ENCODE results near the gene SYT17. TPM values are rescaled to one million over a fixed set of nuclear protein-coding genes. Genes with fewer than 3 reads are reported as not detected.

The SYT17 gene
- total RNA-seq, 6 donors from 2014 or later, result 11.6 to 49.2 (median 14.8) TPM

- Histone ChIP-seq H3K4me1 (peaks cover 22 to 38% (median 31%) of the 10 kb centered on the region in 4 donors), H3K4me3 (no peak overlapping the region), H3K27me3 (peaks cover 0 to 3% (median 1%) of the 10 kb centered on the region in 4 donors), H3K9me3 (no peaks in the 10 kb centered on the region), H3K36me3 (no peaks in the 10 kb centered on the region), H3K27ac (no peak overlapping the region)
- ATAC-seq (ENCODE audit: low FRiP score in 2 of 2), result no peak
- WGBS, 2 donors, result 67 to 69% methylated on average over 4 of the region's 4 CpGs
- no peak for DNase-seq
- TF ChIP-seq POLR2A (IDR thresholded peaks at IDR 0.05) (no peak), POLR2AphosphoS5 (IDR thresholded peaks at IDR 0.05) (no peak), CTCF (IDR thresholded peaks at IDR 0.05) (no peak), EP300 (IDR thresholded peaks at IDR 0.05) (no peak)
Measured at GRCh38 chr16:19164285-19164684, 3.8 kb upstream of the SYT17 start.

GRCh38 chr16:19165101-19165500 is 2.9 kb upstream of the SYT17 start:
- Histone ChIP-seq H3K27me3 (peaks cover 0 to 3% (median 1%) of the 10 kb centered on the region in 4 donors), H3K9me3 (no peaks in the 10 kb centered on the region), H3K4me3 (no peak overlapping the region), H3K27ac (peak overlapping the region in 2 of 4 donors; percentile 8 to 20), H3K36me3 (no peaks in the 10 kb centered on the region), H3K4me1 (peaks cover 22 to 43% (median 32%) of the 10 kb centered on the region in 4 donors)
- DNase-seq (no peak), ATAC-seq (ENCODE audit: low FRiP score in 2 of 2) (no peak)
- 51 to 72% methylated on average over 5 of the region's 5 CpGs for WGBS, 2 donors
- no peak for TF ChIP-seq EP300 (IDR thresholded peaks at IDR 0.05)
- no peak for TF ChIP-seq POLR2A (IDR thresholded peaks at IDR 0.05)
- no peak for TF ChIP-seq CTCF (IDR thresholded peaks at IDR 0.05)
- no peak for TF ChIP-seq POLR2AphosphoS5 (IDR thresholded peaks at IDR 0.05)

GRCh38 chr16:19166500-19166899 is 1.5 kb upstream of the SYT17 start:
- ATAC-seq (ENCODE audit: low FRiP score in 2 of 2), result peak in 1 of 2 donors; percentile 77
- DNase-seq, result peak in 1 of 2 donors; percentile 85
- Histone ChIP-seq H3K27ac (no peak overlapping the region), H3K4me3 (no peak overlapping the region), H3K36me3 (no peaks in the 10 kb centered on the region), H3K9me3 (no peaks in the 10 kb centered on the region), H3K27me3 (peaks cover 0 to 3% (median 1%) of the 10 kb centered on the region in 4 donors), H3K4me1 (peaks cover 22 to 43% (median 32%) of the 10 kb centered on the region in 4 donors)
- TF ChIP-seq POLR2AphosphoS5 (IDR thresholded peaks at IDR 0.05) (peak in 1 of 2 donors; percentile 15), CTCF (IDR thresholded peaks at IDR 0.05) (peak in 2 of 6 experiments; percentile 26 to 31), POLR2A (IDR thresholded peaks at IDR 0.05) (no peak), EP300 (IDR thresholded peaks at IDR 0.05) (no peak)
- 50 to 63% methylated on average over 1 to 2 of the region's 2 CpGs for WGBS, 2 donors

GRCh38 chr16:19168371-19169081 is 486 bp downstream of the SYT17 start:
- peaks cover 0 to 3% (median 1%) of the 10 kb centered on the region in 4 donors for H3K27me3 ChIP-seq
- no peaks in the 10 kb centered on the region for H3K36me3 ChIP-seq
- peaks cover 22 to 43% (median 32%) of the 10 kb centered on the region in 4 donors for H3K4me1 ChIP-seq
- peak overlapping the region; percentile 55 to 76 (median 65) for H3K4me3 ChIP-seq
- peak; percentile 62 to 88 for DNase-seq
- no peaks in the 10 kb centered on the region for H3K9me3 ChIP-seq
- WGBS, 2 donors, result 1% methylated on average over 20 to 48 of the region's 68 CpGs
- H3K27ac ChIP-seq, result peak overlapping the region; percentile 69 to 87 (median 84)
- peak; percentile 4 to 60 for ATAC-seq (ENCODE audit: low FRiP score in 2 of 2)
- no peak for TF ChIP-seq POLR2A (IDR thresholded peaks at IDR 0.05)
- no peak for TF ChIP-seq POLR2AphosphoS5 (IDR thresholded peaks at IDR 0.05)
- TF ChIP-seq EP300 (IDR thresholded peaks at IDR 0.05), result no peak
- no peak for TF ChIP-seq CTCF (IDR thresholded peaks at IDR 0.05)
